ENCODE measurements around the gene ZNF593. TPM values are rescaled to one million over a fixed set of nuclear protein-coding genes. Genes with fewer than 3 reads are reported as not detected.
A peak's percentile ranks its signal among the peaks of the same experiment; 100 is the strongest.

The ZNF593 gene
- total RNA-seq (2014; rRNA removed; shearing (Covaris generic)): 27.4 and 41.0 TPM in 2 replicates

DNA sequence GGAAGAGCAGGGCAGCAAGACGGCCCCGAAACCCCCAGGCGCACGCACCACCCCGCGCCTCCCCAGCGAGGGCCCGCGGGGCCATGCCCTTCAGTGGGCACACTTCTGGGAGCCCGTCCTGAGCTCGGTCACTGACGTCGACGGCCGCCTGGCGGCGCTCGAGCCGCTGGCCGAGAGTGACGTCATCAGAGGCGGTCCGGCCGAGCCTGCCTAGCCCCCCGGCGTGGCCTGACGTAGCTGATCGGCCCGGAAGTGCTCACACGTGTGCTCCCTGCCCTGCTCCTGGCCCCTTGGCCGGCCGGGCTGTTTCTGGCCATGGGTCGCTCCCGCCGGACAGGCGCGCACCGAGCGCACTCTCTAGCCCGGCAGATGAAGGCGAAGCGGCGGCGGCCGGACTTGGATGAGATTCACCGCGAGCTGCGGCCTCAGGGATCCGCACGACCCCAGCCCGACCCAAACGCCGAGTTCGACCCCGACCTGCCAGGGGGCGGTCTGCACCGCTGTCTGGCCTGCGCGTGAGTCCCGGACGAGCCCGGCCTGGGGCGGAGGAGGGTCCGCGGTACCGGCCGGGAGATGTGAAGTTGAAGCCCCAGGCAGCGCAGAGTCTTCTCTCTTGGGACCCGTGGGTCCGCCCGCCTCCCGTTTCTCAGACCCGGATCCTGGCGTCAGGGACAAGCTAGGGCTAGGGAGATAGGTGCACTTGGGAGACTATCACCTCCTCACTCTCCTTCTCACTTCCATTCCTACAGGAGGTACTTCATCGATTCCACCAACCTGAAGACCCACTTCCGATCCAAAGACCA lies at the start of gene ZNF593:
TSS of gene ZNF593 (plus strand) at position 240 of the 803 bp plus-strand sequence. CDS start at position 316, 76 bp downstream.
- peak; percentile 91 for DNase-seq (ENCODE audit: low spot score)

DNA sequence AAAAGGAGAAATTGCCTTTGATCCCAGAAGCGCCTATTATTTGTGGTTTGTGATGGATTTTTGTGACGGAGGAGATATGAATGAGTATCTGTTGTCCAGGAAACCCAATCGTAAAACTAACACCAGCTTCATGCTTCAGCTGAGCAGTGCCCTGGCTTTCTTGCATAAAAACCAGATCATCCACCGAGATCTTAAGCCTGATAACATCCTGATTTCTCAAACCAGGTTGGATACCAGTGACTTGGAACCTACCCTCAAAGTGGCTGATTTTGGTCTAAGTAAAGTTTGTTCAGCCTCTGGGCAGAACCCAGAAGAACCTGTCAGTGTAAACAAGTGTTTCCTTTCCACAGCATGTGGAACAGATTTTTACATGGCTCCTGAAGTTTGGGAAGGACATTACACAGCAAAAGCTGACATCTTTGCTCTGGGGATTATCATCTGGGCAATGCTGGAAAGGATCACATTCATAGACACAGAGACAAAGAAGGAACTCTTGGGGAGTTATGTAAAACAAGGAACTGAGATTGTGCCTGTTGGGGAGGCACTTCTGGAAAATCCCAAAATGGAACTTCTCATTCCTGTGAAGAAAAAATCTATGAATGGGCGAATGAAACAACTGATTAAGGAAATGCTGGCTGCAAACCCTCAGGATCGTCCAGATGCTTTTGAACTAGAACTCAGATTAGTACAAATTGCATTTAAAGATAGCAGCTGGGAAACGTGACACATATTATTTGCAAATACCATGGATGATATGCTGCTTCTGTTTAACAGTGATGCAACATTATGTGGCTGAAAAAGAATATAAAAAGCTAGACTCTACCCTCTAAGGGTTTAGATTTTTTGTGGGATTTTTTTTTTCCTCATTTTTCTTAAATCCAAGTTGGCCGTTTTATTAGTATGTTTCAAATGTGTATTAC lies 47.6 kb upstream of the ZNF593 start:
- DNase-seq (ENCODE audit: low spot score): no peak

DNA sequence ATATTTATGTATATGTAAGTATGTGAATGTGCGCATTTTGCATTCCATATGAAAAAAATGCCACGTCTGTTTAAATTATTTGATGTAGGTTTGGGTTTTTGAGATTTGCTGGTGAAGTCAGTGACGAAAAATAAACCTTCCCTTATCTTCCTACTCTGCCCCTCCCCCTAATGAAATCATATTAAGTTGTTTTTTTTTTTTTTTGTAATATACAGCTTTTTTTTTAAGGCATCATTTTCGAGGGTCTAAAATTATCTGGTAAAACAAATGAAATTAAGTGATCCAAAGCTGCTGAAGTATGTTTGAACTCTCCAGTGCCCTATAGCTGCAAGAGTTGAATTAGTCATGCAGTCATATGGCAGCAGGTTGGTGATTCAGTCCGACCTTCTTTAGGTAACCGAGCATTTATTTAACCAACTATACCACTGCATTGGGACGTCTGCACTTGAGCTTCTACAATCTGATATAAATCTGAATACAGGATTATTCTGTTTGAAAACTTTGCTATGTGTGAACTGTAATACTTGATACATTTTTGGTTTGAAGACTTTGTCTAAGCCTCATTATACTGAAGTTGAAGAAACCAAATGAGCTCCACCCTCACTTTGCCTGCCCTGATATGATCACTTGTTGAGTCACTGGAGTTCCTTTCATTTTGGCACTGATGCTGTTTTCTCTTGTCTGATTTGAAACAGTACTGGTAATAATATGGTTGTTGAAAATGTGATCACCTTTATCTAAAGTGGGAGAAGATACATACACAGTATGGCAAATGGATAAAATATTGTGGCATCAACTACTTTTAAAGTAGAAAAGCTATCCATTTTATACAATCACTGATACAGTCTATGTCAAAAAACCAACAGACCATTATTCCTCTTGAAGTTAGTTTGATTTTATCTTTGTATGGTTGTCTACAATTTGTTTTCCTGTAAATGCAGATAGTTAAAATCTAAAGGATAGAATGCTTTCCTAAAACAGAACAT lies 46.4 kb upstream of the ZNF593 start:
- no peak for DNase-seq (ENCODE audit: low spot score)

DNA sequence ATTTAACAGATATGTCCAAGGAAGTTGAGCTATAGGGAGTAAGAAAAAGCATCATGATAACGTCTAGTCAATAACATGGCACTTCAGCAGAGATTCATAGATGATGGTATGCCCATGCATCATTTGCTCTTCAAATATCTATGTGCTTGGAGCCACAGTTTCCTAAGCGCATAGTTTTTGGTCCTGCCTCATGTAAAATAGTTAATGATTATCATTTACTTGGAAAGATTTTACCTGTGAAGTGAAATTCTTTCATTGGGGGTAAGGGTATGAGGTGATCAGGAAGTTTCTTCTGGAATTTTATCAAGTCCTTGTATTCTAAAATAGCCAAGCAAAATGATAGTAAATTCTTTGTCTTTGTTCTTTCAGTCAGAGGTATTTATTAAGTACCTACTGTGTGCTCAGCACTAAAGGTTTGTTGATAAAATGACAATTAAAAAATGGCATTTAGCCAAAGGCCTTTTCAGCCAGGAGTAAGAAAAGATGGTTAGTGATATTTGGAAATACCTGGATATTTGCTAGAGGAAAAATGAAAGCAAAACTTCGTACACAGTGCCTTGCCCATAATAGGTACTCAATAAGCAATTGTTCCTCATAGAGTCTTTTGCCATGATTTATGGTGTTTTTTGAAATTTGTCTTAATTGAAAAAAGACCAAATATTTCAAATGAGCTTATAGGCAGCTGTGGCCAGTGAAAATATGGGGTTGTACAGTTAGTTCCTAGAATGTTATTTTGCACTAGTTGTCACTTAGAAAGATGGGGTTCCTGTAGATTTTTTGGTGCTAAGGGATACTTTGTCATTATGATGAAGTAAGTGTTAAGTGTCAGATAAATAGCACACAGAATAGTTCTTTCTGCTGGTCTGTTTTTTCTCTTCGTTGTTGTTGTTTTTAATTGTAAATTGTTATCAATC lies 45.0 kb upstream of the ZNF593 start:
- no peak for DNase-seq (ENCODE audit: low spot score)

DNA sequence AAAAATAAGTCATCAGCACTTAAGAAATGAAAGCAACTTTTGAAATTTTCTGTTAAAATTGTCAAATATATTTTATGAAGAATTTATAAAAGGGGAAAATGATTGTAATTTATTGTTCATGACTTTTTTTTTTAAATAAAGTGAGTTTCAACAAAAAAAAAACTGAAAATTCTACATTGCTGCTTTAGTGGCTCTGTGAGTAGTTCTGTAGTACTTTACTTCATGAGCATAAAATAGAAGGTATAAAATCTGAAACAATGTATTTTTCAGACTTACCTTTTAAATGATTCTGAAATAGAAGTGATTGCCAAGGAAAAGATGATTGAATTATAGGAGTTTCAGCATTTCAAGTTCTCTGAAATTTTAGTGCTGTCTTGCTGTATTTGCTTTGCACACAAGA lies 44.3 kb upstream of the ZNF593 start:
- DNase-seq (ENCODE audit: low spot score): no peak

DNA sequence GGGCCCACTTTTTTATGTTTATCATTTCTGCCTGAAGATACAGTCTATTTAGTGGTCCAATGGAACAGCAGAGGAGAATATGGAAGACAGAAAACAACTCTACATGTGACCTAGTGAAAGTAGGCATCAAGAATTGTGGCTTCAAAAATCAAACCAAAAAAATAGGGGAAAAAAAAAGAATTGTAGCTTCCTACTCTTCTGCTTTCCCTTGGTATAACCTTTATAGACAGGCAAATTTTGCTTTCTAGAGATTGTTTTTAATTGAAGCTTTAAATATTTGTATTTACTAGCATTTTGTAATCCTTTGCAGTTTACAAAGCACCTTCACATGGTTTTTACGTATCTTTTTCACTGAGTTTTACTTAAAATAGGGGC lies 43.8 kb upstream of the ZNF593 start:
- no peak for DNase-seq (ENCODE audit: low spot score)

DNA sequence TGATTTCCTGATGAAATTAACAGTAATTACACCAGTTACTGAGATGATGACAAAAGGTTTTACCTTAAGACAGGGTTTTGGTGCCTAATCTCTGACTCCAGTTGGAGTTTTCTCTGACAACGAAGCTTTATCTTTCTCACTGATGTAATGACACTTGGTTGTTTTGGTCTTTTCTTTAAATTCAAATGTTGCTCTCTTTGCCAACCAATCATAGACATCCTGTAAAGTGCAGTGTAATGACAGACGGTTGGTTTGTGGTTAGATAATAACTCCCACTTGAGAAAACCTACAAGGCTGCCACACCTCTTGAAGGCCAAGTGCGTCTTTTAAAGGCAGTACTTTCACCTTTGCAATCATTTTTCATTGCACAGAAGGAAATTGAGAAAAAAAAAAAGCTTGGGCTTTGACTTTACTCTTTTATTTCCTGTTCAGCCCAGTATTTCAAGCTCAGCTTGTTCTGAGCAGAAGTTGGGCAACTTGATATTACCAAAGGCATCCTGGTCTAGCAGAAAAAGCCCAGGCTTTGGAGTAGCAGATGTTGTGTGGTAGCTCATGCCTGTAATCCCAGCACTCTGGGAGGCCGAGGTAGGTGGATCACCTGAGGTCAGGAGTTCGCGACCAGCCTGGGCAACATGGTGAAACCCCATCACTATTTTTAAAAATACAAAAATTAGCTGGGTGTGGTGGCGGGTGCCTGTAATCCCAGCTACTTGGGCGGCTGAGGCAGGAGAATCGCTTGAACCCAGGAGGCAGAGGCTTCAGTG lies 43.2 kb upstream of the ZNF593 start:
- DNase-seq (ENCODE audit: low spot score): peak; percentile 95

DNA sequence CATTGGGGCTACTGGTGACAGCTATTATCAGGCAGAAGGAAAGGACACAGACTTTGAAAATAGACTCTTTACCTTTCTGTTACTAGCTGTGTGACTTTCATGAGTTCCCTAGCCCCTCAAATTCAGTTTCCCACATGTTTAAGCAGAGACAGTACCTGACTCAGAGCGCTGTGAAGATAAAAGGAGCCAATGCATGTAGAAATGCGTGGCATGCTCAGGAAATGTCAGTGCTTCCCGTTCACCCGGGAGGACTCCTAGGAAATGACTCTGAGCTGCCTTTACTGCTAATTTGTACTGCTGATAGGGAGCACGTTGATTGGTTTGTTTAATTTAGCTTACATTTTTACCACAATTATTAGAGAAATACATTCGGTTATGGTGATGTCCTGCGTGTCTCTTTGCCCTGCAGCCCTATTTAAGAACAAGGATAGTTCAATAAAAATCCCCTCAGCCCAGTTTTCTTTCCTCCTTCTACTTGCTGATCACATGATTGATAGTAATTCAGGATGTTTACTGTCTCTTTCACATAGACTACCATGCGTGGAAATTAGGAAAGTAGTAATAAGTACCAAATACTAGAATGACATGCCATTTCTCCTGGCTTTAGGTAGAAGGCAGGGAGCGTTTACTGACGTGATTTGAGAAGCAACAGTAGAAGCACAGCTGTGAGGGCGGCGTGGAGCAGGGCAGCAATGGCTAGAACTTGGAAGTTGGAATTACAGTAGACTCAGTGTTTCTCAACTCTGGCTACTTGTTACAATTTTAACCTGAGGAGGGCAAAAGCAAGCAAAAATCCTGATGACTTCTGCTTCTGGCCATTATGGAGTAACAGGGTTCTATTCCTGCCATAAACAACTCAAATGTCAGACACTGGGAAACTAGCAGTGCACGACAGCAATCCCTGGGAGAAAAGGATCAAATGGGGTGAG lies 42.2 kb upstream of the ZNF593 start:
- no peak for DNase-seq (ENCODE audit: low spot score)

DNA sequence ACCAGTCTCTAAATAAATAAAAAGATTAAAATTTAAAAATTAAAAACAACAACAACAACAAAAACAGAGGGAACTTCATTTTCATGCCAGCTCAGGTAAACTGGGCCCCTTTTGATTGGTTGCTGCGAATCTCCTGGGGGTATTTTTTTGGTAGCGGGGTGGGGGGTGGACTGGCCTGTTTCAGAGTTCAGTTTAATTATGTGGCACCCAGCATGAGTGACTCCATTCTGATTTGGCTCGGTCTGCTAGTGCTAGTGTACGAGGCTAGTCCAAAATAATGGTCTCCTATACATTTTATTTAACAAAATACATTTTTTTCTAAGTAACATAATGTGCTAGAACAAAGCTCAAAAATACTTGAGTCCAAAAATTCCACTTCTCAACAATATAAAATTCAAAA lies 39.9 kb upstream of the ZNF593 start:
- no peak for DNase-seq (ENCODE audit: low spot score)

DNA sequence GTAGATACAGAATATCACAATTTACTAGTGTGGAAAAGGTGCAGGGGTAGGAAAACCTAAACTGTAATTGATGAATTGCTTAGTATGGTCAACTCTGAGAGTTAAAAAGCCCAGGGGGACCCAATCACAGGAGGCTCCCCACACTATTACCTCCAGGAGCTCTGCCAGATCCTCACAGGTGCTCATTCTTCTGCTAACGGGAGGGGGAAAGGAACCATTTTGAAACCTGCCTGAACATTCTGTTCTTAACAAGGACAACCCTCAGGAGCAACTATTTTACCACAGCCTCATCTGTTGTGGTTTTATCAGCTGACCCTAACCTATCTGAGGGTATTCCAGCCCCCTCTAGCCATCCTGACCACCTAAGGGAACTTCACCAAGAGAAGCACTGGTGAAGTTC lies 39.0 kb upstream of the ZNF593 start:
- DNase-seq (ENCODE audit: low spot score): no peak

DNA sequence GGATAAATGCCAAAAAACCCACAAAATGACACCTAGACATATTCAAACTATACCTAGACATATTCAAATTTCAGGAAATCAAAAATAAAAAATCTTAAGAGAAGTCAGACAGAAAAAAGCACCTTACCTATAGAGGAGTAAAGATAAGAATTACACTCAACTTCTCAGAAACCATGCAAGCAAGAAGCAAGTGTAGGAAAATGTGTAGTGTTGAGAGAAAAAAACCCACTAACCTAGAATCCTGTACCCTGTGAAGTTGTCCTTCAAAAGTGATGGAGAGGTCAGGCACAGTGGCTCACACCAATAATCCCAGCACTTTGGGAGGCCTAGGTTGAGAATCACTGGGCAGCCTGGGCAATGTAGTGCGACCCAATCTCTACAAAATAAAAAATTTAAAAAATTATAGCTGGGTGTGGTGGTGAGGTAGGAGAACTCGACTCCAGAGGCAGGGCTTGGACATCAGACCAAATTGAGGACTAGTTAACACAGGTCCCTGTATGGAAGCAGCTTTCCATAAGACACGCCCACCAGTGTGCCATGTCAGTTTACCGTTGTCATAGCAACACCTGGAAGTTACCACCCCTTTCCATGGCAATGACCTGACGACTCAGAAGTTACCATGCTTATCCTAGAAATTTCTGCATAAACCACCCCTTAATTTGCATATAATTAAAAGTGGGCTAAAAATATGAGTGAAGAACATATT lies 37.4 kb upstream of the ZNF593 start:
- DNase-seq (ENCODE audit: low spot score): no peak

DNA sequence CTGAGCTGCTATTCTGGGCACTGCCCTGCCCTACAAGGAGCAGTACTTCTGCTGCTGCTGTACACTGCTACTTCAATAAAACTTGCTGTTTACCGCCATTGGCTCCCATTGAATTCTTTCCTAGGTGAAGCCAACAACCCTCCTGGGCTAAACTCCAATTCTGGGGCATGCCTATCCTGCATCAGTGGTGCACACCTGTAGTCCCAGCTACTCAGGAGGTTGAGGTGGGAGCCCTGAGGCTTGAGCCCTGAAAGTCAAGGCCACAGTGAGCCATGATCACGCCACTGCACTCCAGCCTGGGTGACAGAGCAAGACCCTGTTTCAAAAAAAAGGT lies 36.9 kb upstream of the ZNF593 start:
- no peak for DNase-seq (ENCODE audit: low spot score)

DNA sequence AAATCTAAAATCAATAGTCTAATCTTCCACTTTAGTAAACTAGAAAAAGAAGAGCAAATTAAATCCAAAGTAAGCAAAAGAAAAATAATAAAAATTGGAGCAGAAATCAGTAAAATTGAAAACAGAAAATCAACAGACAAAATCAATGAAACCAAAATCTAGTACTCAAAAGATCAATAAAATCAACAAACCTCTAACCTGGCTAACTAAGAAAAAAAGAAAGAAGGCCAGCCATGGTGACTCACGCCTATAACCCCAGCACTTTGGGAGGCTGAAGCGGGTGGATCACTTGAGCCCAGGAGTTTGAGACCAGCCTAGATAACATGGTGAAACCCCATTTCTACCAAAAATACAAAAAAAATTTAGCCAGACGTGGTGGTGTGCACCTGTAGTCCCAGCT lies 35.2 kb upstream of the ZNF593 start:
- DNase-seq (ENCODE audit: low spot score): no peak

DNA sequence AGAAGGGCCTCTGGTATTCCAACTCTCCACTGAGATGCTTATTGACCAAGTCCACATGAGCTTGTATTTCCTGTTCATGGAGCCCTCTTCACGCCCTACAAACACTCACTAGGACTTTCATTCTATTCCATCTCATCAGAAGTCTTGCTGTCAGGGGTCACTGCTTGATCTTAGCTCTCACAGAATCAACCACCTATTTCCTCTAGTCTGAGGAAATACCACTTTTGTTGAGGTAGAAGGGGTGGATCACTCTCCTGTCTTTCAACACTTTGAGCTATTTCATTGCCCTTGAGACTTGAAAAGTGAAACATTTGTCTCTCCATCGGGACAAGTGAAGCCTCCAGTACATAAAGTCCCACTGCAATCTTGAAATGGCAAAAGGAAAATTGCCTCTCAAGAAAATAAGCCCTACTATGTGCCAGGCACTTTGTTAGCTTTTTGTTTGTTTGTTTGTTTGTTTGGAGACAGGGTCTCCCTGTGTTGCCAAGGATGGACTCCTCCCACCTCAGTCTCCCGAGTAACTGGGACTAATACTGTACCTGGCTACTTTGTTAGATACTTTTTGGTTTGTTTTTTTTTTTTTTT lies 30.6 kb upstream of the ZNF593 start:
- DNase-seq (ENCODE audit: low spot score): no peak

DNA sequence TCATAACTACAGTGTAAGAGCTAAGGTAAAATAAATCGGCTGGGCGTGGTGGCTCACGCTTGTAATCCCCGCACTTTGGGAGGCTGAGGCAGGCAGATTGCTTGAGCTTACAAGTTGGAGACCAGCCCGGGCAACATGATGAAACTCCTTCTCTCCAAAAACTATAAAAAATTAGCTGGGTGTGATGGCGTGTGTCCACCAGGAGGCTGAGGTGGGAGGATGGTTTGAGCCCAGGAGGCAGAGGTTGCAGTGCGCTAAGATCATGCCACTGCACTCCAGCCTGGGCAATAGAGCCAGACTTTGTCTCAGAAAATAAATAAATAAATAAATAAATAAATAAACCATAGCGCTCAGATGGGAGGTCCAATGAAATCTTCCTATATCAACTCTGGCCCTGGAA lies 27.5 kb upstream of the ZNF593 start:
- DNase-seq (ENCODE audit: low spot score): no peak

DNA sequence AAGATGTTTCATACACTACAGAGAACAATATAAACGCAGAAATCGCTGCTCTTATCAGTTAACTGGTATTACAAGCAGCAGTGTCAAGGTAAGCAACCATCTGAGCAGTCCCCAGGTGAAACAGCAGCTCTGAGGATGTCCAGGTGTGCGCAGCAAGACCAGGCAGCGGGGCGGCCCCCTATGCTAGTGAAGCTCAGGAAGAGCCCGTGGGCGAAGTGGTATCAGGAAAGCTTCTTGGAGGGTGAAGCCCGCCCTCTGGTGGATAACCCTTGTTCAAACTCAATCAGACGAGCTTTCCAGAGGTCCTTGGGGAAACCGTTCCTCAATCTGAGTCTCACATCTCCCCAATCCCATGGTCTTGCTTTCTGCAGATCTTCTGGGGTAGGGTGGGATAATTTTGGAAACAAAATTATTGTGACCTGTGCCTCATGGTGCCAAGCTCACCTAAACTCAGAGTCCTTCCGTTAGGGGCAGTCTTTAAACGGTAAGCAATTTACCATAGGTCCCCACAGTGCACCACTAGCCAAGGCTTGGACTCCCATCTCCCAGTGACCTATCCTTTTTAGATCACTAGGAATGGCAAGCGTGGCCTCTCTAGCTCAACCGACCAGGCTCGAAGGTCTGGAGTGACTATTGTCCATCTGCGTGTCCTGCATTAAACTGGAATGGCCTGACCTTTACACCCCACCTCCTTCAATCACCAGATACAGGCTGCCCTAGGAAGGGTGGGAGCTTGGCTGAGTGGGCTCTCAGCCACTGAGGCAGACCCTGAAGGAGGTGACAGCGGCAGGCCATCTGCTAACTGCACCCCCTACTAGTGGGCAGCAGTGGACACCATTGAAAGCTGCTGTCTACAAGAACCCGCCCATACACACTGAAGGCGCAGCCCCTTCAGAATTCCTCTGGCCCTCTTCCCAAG lies 24.4 kb upstream of the ZNF593 start:
- peak; percentile 66 for DNase-seq (ENCODE audit: low spot score)

DNA sequence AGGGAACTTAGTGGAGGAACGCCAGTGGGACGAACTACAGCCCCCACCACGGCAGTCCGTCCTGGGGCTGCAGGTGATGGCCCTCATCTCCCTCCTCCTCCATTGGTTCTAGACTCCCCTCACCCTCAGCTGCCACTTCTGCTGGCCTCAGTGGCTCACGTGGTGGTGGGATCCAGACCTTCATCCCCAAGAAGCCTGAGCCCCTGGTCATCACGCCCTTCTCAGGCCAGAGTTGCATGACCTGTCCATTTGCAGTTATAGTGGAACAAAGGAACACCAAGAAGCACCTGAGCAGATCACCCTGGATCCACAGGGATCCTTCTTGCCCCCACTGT lies 23.8 kb upstream of the ZNF593 start:
- no peak for DNase-seq (ENCODE audit: low spot score)

Measured in H4 (cell line).